ENCODE results near the gene VSTM4. TPM values are rescaled to one million over a fixed set of nuclear protein-coding genes. Genes with fewer than 3 reads are reported as not detected.

The VSTM4 gene
- total RNA-seq, 1 experiment from 2014 or later, result not detected

- Mint-ChIP-seq H3K27me3 (ENCODE audit: unreplicated experiment) (peaks cover 93% of the 10 kb centered on the region), H3K4me3 (ENCODE audit: low read depth, unreplicated experiment) (no peak overlapping the region), H3K9me3 (ENCODE audit: low read depth, unreplicated experiment) (no peaks in the 10 kb centered on the region), H3K36me3 (ENCODE audit: insufficient read depth, unreplicated experiment) (no peaks in the 10 kb centered on the region), H3K4me1 (ENCODE audit: low read depth, unreplicated experiment) (no peaks in the 10 kb centered on the region), H3K27ac (ENCODE audit: unreplicated experiment) (no peak overlapping the region)
- no TSS peak for BruUV-seq (replicated peaks)
- TF ChIP-seq, protein P1, sequence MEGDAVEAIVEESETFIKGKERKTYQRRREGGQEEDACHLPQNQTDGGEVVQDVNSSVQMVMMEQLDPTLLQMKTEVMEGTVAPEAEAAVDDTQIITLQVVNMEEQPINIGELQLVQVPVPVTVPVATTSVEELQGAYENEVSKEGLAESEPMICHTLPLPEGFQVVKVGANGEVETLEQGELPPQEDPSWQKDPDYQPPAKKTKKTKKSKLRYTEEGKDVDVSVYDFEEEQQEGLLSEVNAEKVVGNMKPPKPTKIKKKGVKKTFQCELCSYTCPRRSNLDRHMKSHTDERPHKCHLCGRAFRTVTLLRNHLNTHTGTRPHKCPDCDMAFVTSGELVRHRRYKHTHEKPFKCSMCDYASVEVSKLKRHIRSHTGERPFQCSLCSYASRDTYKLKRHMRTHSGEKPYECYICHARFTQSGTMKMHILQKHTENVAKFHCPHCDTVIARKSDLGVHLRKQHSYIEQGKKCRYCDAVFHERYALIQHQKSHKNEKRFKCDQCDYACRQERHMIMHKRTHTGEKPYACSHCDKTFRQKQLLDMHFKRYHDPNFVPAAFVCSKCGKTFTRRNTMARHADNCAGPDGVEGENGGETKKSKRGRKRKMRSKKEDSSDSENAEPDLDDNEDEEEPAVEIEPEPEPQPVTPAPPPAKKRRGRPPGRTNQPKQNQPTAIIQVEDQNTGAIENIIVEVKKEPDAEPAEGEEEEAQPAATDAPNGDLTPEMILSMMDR (IDR thresholded peaks at IDR 0.05; ENCODE audit: unreplicated experiment), result no peak
- DNase-seq, result no peak
- intact Hi-C loops (cut with micrococcal nuclease; ENCODE audit: unreplicated experiment), result no loop called here
- CTCF ChIA-PET, result no interaction called here
Measured at GRCh38 chr10:49080071-49080470, 35.3 kb downstream of the VSTM4 start.

DNA sequence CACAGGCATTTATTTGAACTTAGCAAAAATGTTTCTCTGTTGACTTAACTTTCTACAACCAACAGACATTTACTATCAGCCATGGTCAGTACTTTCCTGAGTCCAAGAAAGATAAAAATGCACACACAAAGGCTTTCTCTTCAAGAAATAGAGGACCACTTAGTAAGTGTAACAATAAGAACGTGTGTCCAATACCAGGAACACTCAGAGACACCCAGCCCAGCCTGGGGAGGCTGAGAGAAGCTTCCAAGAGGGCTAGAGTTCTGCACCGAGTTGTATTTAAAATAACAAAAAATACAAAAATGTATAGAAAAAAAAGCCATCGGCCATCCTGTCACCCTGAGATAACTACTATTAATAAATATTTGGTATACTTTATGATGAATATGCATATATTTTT, 35.8 kb downstream of the VSTM4 start:
- DNase-seq, result no peak
- Mint-ChIP-seq H3K4me1 (ENCODE audit: low read depth, unreplicated experiment) (no peaks in the 10 kb centered on the region), H3K27ac (ENCODE audit: unreplicated experiment) (no peak overlapping the region), H3K9me3 (ENCODE audit: low read depth, unreplicated experiment) (no peaks in the 10 kb centered on the region), H3K36me3 (ENCODE audit: insufficient read depth, unreplicated experiment) (no peaks in the 10 kb centered on the region), H3K4me3 (ENCODE audit: low read depth, unreplicated experiment) (no peak overlapping the region), H3K27me3 (ENCODE audit: unreplicated experiment) (peaks cover 93% of the 10 kb centered on the region)
- CTCF ChIA-PET, result no interaction called here
- TF ChIP-seq, protein P1 (IDR thresholded peaks at IDR 0.05; ENCODE audit: unreplicated experiment), result no peak
- no TSS peak for BruUV-seq (replicated peaks)
- intact Hi-C loops (cut with micrococcal nuclease; ENCODE audit: unreplicated experiment), result no loop called here

GRCh38 chr10:49079072-49079471, 36.2 kb downstream of the VSTM4 start:
- intact Hi-C loops (cut with micrococcal nuclease; ENCODE audit: unreplicated experiment), result no loop called here
- BruUV-seq (replicated peaks), result no TSS peak
- DNase-seq, result no peak
- Mint-ChIP-seq H3K4me1 (ENCODE audit: low read depth, unreplicated experiment) (no peaks in the 10 kb centered on the region), H3K4me3 (ENCODE audit: low read depth, unreplicated experiment) (no peak overlapping the region), H3K27ac (ENCODE audit: unreplicated experiment) (no peak overlapping the region), H3K9me3 (ENCODE audit: low read depth, unreplicated experiment) (no peaks in the 10 kb centered on the region), H3K36me3 (ENCODE audit: insufficient read depth, unreplicated experiment) (no peaks in the 10 kb centered on the region), H3K27me3 (ENCODE audit: unreplicated experiment) (peaks cover 93% of the 10 kb centered on the region)
- TF ChIP-seq, protein P1 (IDR thresholded peaks at IDR 0.05; ENCODE audit: unreplicated experiment), result no peak
- CTCF ChIA-PET, result no interaction called here

GRCh38 chr10:49078433-49078832, 36.9 kb downstream of the VSTM4 start:
- intact Hi-C loops (cut with micrococcal nuclease; ENCODE audit: unreplicated experiment), result no loop called here
- TF ChIP-seq, protein P1 (IDR thresholded peaks at IDR 0.05; ENCODE audit: unreplicated experiment), result no peak
- CTCF ChIA-PET, result no interaction called here
- no peaks in the 10 kb centered on the region for H3K9me3 Mint-ChIP-seq (ENCODE audit: low read depth, unreplicated experiment)
- H3K4me1 Mint-ChIP-seq (ENCODE audit: low read depth, unreplicated experiment), result no peaks in the 10 kb centered on the region
- no peaks in the 10 kb centered on the region for H3K36me3 Mint-ChIP-seq (ENCODE audit: insufficient read depth, unreplicated experiment)
- DNase-seq, result no peak
- H3K27me3 Mint-ChIP-seq (ENCODE audit: unreplicated experiment), result peaks cover 92% of the 10 kb centered on the region
- no peak overlapping the region for H3K4me3 Mint-ChIP-seq (ENCODE audit: low read depth, unreplicated experiment)
- BruUV-seq (replicated peaks), result no TSS peak
- no peak overlapping the region for H3K27ac Mint-ChIP-seq (ENCODE audit: unreplicated experiment)
